Raji (cell line): ENCODE measurements around the gene TDRD9.

Experiments
- POLR2A ChIP-seq: IDR thresholded peaks from 2 replicates; pipeline ENCODE4 v1.6.1; 2011; ENCODE audit warnings: low read depth, low read length, control low read depth; ENCODE audit not compliant: insufficient read depth

Gene TDRD9

DNA sequence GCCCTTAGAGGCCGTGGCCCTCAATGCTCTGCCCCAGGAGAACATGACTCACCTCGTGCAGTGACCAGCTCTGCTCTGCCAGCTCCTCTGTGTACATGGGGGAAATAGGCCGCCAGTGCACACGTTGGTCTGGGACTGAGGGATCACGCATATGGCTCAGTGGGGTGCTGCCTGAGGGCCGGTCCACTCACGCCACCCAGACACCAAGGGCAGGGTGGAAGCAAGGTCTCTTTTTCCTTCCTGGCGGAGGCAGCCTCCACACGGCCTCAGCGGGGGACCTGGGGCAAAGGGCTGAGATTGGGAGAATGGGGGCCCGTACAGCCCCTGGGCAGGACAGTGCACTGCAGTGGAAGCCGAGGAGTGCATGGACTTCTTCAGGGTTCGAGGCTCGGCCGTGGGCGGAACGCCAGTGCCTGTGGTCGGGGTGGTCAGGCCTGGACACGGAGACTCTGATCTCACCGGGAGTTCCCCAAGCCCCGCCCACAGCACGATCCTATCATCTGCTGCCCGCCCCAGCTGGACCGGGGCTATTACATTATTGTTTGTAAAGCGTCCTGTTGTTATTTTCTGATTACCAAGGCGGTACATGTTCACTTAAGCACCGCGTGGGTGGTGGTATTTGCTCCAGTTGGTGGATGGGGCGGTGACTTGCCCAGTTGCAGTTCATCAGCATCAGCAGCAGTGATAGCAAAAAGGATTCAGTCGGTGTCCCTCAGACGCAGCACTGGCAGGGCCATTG is 38.8 kb upstream of the TDRD9 start:
- TF ChIP-seq POLR2A = no peak

DNA sequence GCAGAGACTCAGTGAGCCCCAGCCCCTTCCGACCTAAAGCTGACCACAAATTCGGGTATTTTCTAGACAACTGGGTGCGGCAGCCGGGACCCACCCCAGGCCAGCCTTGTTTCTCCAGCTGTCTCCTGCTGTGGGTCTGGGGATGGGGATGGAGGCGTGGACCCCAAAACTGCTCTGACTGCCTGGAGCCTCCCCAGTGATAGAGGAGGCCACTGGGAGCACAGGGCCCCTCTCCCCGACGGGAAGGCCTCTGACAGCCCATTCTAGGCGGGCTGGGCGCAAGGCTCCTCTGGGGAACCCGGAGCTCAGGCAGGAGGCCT is 38.2 kb upstream of the TDRD9 start:
- TF ChIP-seq POLR2A = no peak

DNA sequence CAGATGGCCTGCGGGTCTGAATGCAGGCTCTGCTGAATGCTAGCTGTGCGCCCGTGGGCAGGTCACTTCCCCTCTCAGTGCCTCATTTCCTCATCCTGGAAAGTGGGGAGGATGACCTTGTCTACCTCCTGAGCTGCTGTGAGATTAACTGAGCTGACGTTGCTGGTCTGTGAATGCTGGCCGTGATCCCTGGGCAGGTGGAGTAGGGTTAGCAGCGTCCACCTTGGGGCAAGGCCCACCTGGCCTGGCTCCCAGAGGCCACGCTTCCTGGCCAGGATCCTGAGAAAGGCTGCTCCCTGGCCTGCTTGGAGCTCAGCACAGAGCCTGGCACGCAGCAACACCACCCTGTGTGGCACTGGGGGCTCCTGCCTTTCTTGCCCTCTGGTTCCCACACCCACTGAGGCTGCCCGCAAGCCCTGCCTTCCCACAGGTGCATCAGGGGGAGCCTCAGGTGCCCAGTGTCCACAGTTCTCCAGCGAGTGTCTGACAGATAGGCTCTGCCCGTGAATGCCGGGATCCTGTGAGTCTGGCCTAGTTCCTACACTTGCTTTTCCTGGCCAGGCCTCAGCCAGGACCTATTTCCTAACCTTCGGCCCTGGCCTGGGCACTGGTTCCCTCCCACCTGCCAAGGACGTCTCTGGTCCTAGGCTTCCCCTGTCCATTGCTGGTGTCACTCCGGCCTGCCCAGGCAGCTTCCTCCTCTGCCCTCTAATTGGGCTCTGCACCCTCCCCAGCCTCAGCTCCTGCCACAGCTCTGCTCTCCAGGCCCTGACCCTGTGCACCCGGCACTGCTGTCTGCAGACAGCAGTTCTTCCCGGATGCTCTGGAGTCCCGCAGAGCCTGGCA is 37.2 kb upstream of the TDRD9 start:
- TF ChIP-seq POLR2A = no peak

- no peak for TF ChIP-seq POLR2A
These were observed 36.5 kb upstream of the TDRD9 start for GRCh38 chr14:103891667-103892215.

DNA sequence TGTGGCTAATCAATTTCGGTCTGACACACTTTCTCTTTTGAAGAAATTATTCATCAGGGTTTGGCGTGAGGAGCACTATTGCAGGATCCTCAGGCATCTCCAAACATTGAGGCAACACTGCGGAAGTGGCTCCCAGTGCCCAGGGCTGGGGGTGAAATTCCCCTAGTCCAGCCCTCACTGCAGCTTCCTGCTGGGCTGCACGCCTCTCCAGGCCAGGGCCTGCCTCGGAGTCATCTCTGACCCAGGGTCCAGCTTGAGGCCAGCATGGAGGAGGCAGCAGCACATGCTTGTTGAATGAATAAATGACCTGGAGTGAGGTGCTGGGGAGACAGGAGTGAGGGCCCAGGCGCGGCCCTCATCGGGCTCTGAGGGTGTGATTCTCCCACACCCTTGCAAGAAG is 36.0 kb upstream of the TDRD9 start:
- TF ChIP-seq POLR2A = no peak

GRCh38 chr14:103894034-103894722 is 34.1 kb upstream of the TDRD9 start:
- TF ChIP-seq POLR2A = no peak

DNA sequence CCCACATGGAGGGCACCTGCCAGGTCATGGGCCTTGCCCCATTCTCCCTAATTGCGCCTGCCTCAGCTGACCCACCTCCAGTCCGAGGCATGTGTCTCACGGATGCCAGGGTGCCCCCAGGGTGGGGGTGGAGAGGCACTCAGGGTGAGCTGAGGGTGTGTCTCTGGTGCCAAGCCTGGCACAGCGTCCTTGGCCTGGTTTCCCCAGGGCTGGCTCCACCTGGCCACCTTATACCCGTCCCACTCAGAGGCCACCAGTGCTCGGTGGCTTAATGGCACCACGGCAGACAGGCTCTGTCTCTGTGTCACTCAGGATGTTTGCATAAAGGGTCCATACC is 33.6 kb upstream of the TDRD9 start:
- no peak for TF ChIP-seq POLR2A

GRCh38 chr14:103896578-103896977 is 31.7 kb upstream of the TDRD9 start:
- TF ChIP-seq POLR2A = no peak

DNA sequence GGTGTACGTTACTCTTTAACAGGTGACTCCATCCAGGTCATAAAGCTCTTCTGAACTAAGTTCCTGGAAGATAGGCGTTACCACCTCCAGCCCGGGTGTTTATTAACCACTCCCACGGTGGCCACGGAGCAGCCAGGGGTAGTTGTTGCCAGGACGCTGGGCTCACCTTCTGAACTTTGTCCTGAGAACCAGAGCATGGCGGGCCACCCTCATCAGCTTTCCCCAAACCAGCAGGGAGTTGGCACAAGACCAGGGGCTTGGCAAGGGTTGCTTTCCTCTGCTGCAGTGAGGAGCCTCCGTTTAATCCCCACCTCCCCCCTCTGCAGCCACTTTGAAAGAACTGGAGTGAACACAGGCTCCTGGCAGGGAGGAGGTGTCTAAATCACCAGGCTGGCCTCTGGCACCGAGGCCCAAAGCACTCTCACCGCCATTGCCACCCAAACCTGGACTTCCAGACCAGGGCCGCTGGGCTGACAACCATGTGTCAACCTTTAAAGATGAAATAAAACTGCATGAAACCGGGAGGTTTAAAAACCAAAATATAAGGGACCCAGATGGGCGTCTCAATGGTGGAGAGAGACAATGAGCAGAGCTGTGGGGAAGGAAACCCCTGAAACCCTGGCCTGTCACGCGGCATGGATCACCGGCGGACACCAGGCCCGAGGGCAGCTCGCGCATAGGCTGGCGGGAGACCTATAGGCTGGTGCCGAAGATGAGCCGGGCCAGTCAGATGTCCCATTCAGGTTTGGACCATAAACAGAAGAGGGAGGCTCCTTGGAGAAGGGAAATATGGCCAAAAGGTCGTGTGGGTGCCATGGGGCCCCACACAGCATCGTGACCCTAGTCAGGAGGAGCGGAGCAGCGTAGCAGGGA is 30.9 kb upstream of the TDRD9 start:
- TF ChIP-seq POLR2A = no peak

DNA sequence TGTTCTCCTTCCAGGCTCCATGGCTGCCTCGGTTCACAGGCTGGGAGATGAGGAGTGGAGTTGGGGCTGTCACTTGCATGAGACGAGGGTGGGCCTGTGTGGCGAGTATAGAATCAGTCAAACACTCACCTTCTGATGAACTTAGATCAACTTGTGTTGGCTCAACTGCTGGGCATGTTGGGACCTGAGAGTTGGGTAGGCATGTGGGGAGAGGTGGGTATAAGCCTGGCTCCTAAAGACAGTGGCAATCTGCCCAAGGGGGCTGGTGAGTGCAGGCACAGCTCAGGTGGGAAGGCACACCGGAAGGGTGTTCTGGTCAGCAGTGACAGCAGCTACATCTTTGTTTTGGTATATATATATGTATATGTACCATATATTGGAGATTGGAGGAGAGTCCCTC is 30.1 kb upstream of the TDRD9 start:
- TF ChIP-seq POLR2A = no peak

DNA sequence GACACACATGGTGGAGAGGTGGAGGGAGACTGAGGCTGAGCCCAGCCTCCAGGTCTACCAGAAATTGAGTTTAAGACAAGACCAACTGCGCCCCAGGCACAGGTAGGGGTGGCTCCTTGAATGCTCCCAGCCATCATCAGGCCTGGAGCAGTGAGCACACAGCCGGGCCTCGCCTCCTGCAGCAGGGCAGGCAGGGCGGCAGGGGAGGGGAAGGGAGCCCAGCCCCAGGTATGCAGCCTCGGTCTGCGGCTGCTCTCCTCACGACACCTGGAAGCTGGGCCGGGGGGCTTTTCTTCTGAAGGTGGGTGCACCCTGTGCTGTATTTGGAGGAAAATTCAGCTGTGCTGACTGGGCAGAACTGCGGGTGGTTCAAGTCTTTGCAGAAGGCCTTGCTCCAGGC is 29.5 kb upstream of the TDRD9 start:
- TF ChIP-seq POLR2A = no peak

GRCh38 chr14:103899316-103899715 is 28.9 kb upstream of the TDRD9 start:
- TF ChIP-seq POLR2A = no peak

- no peak for TF ChIP-seq POLR2A
These were observed 28.4 kb upstream of the TDRD9 start for GRCh38 chr14:103899833-103900232.

DNA sequence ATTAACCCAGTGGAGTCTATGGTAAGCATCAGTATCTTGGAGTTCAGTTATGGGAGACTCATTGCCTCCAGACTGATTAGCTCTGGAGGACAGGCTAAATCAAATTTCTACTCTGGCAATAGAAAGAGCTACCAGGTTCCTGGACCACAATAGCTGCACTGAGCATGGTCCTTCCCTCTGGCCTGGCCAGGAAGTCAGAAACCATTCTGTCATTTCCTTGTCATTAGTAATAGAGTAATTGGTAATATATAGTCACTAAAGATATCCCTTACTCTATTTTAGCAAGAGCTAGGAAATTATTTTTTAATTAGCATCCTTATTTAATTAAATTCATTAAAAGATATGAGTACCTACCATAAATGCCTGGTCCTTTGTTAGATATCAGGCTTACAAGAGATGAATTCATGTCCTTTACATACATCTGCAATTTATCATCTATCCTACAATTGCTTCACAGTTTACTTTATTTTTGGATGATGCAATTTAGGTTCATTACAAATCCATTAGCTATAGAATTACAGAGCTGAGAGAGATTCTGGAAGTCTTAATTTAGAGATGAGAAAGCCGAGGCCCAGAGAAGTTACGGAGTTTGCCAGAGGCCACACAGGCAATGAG is 23.7 kb upstream of the TDRD9 start:
- TF ChIP-seq POLR2A = no peak
